MM.1S (cell line): ENCODE results near the gene FBXL17.

Source experiments
- EZH2phosphoT487 ChIP-seq: fragments of 300-600 bp; sonication (generic); IDR thresholded peaks from 2 replicates; pipeline ENCODE4 v1.6.1; 2018; ENCODE audit warnings: antibody characterized with exemption, low read length
- TF ChIP-seq, protein P1 (sequence below): fragments of 300-600 bp; sonication (generic); IDR thresholded peaks from 2 replicates; pipeline ENCODE4 v1.5.1; 2016; ENCODE audit warnings: antibody characterized with exemption, low read length, mixed read lengths

DNA sequence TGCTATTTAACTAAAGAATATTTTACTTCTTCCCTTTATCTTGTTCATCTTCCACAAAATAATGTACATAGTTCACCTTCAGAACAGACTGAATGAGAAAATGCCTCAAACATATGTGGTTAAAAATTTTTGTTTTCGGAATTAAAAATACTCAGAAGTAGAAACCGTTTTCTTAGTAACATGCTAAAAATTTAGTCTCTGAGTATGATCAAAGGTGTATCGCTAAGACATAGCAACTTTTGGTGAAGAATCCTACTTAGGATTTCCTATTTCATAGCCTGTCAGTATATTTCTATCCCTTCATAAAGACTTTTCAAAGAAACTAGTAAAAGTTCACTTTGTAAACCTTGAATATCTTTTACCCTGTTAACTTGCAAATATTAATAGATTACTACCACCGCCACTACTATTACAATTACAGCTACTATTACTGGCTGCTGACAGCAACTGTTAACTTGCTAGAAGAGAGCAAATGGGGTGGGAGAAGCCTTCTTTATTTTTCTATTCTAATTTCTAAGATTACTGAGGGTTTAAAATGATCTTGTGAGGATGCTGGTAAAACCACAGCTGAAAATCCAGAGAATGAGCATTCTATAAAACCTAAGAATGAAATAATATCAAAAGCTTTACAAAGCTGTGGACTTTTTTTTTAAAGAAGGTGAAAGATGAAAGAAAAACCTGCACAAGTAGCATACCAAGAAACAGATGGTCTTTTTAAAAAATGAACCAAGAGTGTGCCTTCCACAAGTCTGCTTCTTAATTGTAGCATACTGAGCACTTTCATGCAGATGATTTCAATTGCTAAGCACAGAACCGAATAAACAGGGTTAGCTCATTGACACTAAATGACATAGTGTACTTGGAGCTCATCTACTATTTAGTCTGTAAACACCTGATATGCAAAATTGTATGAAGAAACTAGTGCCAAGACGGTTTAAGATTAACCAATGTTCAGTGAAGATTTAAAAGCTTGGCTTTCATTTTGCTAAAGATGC, 464.9 kb downstream of the FBXL17 start:
- TF ChIP-seq, protein P1, sequence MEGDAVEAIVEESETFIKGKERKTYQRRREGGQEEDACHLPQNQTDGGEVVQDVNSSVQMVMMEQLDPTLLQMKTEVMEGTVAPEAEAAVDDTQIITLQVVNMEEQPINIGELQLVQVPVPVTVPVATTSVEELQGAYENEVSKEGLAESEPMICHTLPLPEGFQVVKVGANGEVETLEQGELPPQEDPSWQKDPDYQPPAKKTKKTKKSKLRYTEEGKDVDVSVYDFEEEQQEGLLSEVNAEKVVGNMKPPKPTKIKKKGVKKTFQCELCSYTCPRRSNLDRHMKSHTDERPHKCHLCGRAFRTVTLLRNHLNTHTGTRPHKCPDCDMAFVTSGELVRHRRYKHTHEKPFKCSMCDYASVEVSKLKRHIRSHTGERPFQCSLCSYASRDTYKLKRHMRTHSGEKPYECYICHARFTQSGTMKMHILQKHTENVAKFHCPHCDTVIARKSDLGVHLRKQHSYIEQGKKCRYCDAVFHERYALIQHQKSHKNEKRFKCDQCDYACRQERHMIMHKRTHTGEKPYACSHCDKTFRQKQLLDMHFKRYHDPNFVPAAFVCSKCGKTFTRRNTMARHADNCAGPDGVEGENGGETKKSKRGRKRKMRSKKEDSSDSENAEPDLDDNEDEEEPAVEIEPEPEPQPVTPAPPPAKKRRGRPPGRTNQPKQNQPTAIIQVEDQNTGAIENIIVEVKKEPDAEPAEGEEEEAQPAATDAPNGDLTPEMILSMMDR = no peak
- no peak for TF ChIP-seq EZH2phosphoT487
